HCT116 (cell line): ENCODE data around the gene CDK19. TPM values are rescaled to one million over a fixed set of nuclear protein-coding genes. Genes with fewer than 3 reads are reported as not detected.

Experiments
- ATAC-seq: fragments of 200-7000 bp; cut with Tn5 transposase; 2 replicates; pipeline ENCODE4 v1.9.1; 2020; ENCODE audit warnings: mild to moderate bottlenecking, moderate library complexity
- BruUV-seq: library from RNA; stranded (reverse); fragments of 400-500 nt; replicated peaks from 2 replicates; lab custom pipeline; 2021; lab: Mats Ljungman, UMichigan
- CTCF ChIA-PET: fragments of 300-600 bp; sonication (Branson Sonifier 250); formaldehyde crosslinking; loops from one replicate; lab custom pipeline; 2021; ENCODE audit warnings: antibody characterized with exemption; lab: Charles Lee
- POLR2A ChIA-PET: fragments of 300-600, 350-600 bp; sonication (Branson Sonifier 250); formaldehyde crosslinking; loops from one replicate; lab custom pipeline; 2021; ENCODE audit warnings: antibody characterized with exemption; lab: Charles Lee
- RAD21 ChIA-PET, 2 experiments: fragments of 300-600 bp; sonication (Branson Sonifier 250); formaldehyde crosslinking; loops; one replicate each; lab custom pipeline; 2023; ENCODE audit warnings: low total read pairs in 2 of 2; ENCODE audit not compliant: uncharacterized antibody in 2 of 2, unreplicated experiment in 2 of 2, low non-redundant PET in 1 of 2; lab: Charles Lee
- DNase-seq: peaks from one replicate; pipeline ENCODE4 v3.0.0-alpha.2; 2010; ENCODE audit warnings: low read depth, low spot score
- H2AFZ ChIP-seq: fragments of 200-600 bp; shearing (Covaris generic), sonication (generic); 2 replicates; pipeline ENCODE4 v1.6.1; 2017; ENCODE audit warnings: low read depth, mixed run types, mixed read lengths, antibody characterized with exemption, low read length; ENCODE audit not compliant: poor library complexity, severe bottlenecking
- H3K27ac ChIP-seq: 2 replicates; pipeline ENCODE4 v1.5.1; 2012; ENCODE audit warnings: low read depth, low read length
- H3K27me3 ChIP-seq: fragments of 200-600 bp; sonication (generic); 2 replicates; pipeline ENCODE4 v1.6.1; 2016; ENCODE audit warnings: mixed run types, low read length, mixed read lengths; ENCODE audit not compliant: insufficient read depth
- H3K36me3 ChIP-seq, 2 experiments: fragments of 200-500 bp in 1 of 2; fragments of 200-600 bp in 1 of 2; sonication (Bioruptor generic) in 1 of 2; sonication (generic) in 1 of 2; 2 replicates each; pipeline versions ENCODE4 v1.5.1 to v1.6.1; 2014 to 2016; ENCODE audit warnings: low read length in 2 of 2, inconsistent platforms in 1 of 2, mixed read lengths in 1 of 2, mixed run types in 1 of 2; ENCODE audit not compliant: insufficient read depth in 2 of 2, control insufficient read depth in 1 of 2
- H3K4me1 ChIP-seq, 2 experiments: fragments of 200-600 bp in 1 of 2; sonication (generic) in 1 of 2; 2 replicates each; pipeline versions ENCODE4 v1.5.1 to v1.6.1; 2012 to 2017; ENCODE audit warnings: low read length in 2 of 2, inconsistent platforms in 1 of 2, mild to moderate bottlenecking in 1 of 2, mixed read lengths in 1 of 2, mixed run types in 1 of 2, moderate library complexity in 1 of 2; ENCODE audit not compliant: insufficient read depth in 2 of 2, control insufficient read depth in 1 of 2
- H3K4me2 ChIP-seq: fragments of 200-600 bp; sonication (generic); 2 replicates; pipeline ENCODE4 v1.6.1; 2017; ENCODE audit warnings: mixed run types, low read length, mixed read lengths
- H3K4me3 ChIP-seq, 2 experiments: fragments of 200-600 bp in 1 of 2; sonication (generic) in 1 of 2; replicated peaks in 1 of 2; 2 replicates each; pipeline ENCODE4 v1.5.1; 2011 to 2016; ENCODE audit warnings: low read length in 2 of 2, control low read depth in 1 of 2, low read depth in 1 of 2, mild to moderate bottlenecking in 1 of 2, mixed read lengths in 1 of 2, mixed run types in 1 of 2
- H3K79me2 ChIP-seq: fragments of 200-600 bp; sonication (generic); 2 replicates; pipeline ENCODE4 v1.6.1; 2017; ENCODE audit warnings: mild to moderate bottlenecking, mixed run types, low read length, moderate library complexity, mixed read lengths; ENCODE audit not compliant: insufficient read depth
- H3K9ac ChIP-seq: fragments of 200-600 bp; sonication (generic); 2 replicates; pipeline ENCODE4 v1.6.1; 2016; ENCODE audit warnings: low read length, mixed read lengths
- H3K9me2 ChIP-seq: fragments of 200-600 bp; sonication (generic), shearing (Covaris generic); 2 replicates; pipeline ENCODE4 v1.6.1; 2017; ENCODE audit warnings: mixed run types, mild to moderate bottlenecking, moderate library complexity; ENCODE audit not compliant: insufficient read depth
- H3K9me3 ChIP-seq, 2 experiments: fragments of 200-500 bp in 1 of 2; fragments of 200-600 bp in 1 of 2; sonication (Bioruptor generic) in 1 of 2; sonication (generic) in 1 of 2; 2 replicates each; pipeline ENCODE4 v1.6.1; 2014 to 2017; ENCODE audit warnings: low read length in 2 of 2, mixed read lengths in 2 of 2, inconsistent platforms in 1 of 2, low read depth in 1 of 2, mild to moderate bottlenecking in 1 of 2, mixed run types in 1 of 2, moderate library complexity in 1 of 2; ENCODE audit not compliant: control insufficient read depth in 1 of 2, insufficient read depth in 1 of 2
- H4K20me1 ChIP-seq: fragments of 200-600 bp; sonication (generic), shearing (Covaris generic); 2 replicates; pipeline ENCODE4 v1.6.1; 2017; ENCODE audit warnings: mixed run types, mild to moderate bottlenecking, moderate library complexity; ENCODE audit not compliant: insufficient read depth
- ATF3 ChIP-seq: IDR thresholded peaks from 2 replicates; pipeline ENCODE4 v1.6.1; 2012
- CBX3 ChIP-seq: IDR thresholded peaks from 2 replicates; pipeline ENCODE4 v1.6.1; 2012; ENCODE audit warnings: low read depth
- CEBPB ChIP-seq: IDR thresholded peaks from 2 replicates; pipeline ENCODE4 v1.6.1; 2012; ENCODE audit warnings: low read depth
- CTCF ChIP-seq, 3 experiments: fragments of 200-600 bp in 1 of 3; sonication (generic) in 1 of 3; IDR thresholded peaks in 2 of 3; conservative IDR thresholded peaks in 1 of 3; 2 replicates each; pipeline ENCODE4 v1.5.1; 2012 to 2017; ENCODE audit warnings: low read depth in 2 of 3, low read length in 2 of 3, antibody characterized with exemption in 1 of 3, borderline replicate concordance in 1 of 3, control low read depth in 1 of 3, mild to moderate bottlenecking in 1 of 3, mixed read lengths in 1 of 3, mixed run types in 1 of 3, moderate library complexity in 1 of 3; ENCODE audit not compliant: insufficient read depth in 1 of 3
- EGR1 ChIP-seq: IDR thresholded peaks from 2 replicates; pipeline ENCODE4 v1.6.1; 2012; ENCODE audit warnings: low read depth
- EZH2 ChIP-seq: fragments of 200-600 bp; sonication (generic); IDR thresholded peaks from 2 replicates; pipeline ENCODE4 v1.6.1; 2017; ENCODE audit warnings: antibody characterized with exemption, mixed run types
- EZH2phosphoT487 ChIP-seq: fragments of 200-600 bp; IDR thresholded peaks from 2 replicates; pipeline ENCODE4 v1.6.1; 2018; ENCODE audit warnings: antibody characterized with exemption, borderline replicate concordance
- FOSL1 ChIP-seq: IDR thresholded peaks from 2 replicates; pipeline ENCODE4 v1.6.1; 2012; ENCODE audit warnings: low read depth
- JUND ChIP-seq: IDR thresholded peaks from 2 replicates; pipeline ENCODE4 v1.6.1; 2012
- SP1 ChIP-seq: IDR thresholded peaks from 2 replicates; pipeline ENCODE4 v1.6.1; 2012; ENCODE audit warnings: low read depth
- TCF7L2 ChIP-seq: IDR thresholded peaks from 2 replicates; pipeline ENCODE4 v1.7.0; 2011; ENCODE audit warnings: borderline replicate concordance, inconsistent platforms; ENCODE audit not compliant: insufficient read depth, insufficient read length; ENCODE audit errors: extremely low read depth
- YY1 ChIP-seq: IDR thresholded peaks from 2 replicates; pipeline ENCODE4 v1.6.1; 2011; ENCODE audit warnings: low read length, low read depth, moderate library complexity, mild to moderate bottlenecking; ENCODE audit not compliant: insufficient replicate concordance; ENCODE audit errors: extremely low read depth
- intact Hi-C: fragments of 100-400 bp; cut with micrococcal nuclease; formaldehyde crosslinking; loops from 2 replicates; pipeline ENCODE4 v1.10.0; 2022
- total RNA-seq: library from RNA; stranded (reverse); gene quantifications from one replicate; pipeline ENCODE4 v1.2.1, GENCODE V29; 2021; ENCODE audit not compliant: unreplicated experiment

CDK19 gene
- total RNA-seq, 1 experiment from 2014 or later = 20.0 TPM

GRCh38 chr6:110864824-110865223, 49.6 kb upstream of the CDK19 start (continued):
- TF ChIP-seq CTCF (IDR thresholded peaks at IDR 0.05 in 2 of 3, conservative IDR thresholded peaks at IDR 0.05 in 1 of 3; ENCODE audit: borderline replicate concordance in 1 of 3, insufficient read depth in 1 of 3, low read depth in 2 of 3, low read length in 2 of 3) = no peak
- no peak for TF ChIP-seq CBX3
- TF ChIP-seq EGR1 = no peak
- no peak for TF ChIP-seq EZH2phosphoT487
- no peak for TF ChIP-seq FOSL1
- no peak for TF ChIP-seq SP1
- TF ChIP-seq JUND = no peak
- TF ChIP-seq YY1 = no peak
- no peak for TF ChIP-seq ATF3
- TF ChIP-seq EZH2 = no peak
- TF ChIP-seq CEBPB = no peak

DNA sequence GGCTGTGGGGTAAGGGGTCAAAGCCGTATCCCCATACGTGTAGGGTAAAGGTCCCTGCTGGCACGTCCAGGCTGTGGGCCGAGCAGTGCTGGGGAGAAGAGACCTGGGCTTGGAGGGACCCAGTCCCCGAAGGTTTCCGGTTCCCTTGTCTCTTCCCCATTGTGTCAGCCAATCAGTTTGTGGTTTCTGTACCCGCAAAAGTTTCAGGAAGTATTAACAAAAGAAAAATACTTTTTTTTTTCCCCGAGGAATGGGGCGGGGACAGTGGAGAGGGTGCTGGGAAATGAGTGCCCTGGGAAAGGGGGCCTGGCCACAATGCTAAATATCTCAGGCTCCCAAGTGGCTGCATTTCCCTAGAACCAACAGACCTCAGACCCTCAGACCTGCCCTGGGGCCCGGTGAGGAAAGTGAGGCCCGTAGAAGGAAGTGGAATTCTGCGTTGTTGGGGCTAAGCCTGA, 44.1 kb upstream of the CDK19 start:
- Histone ChIP-seq H3K4me1 (peaks cover 3 to 8% of the 10 kb centered on the region in 2 experiments; a peak in 2 of 4 replicates), H3K4me2 (no peak overlapping the region), H3K79me2 (no peaks in the 10 kb centered on the region), H3K9me3 (no peaks in the 10 kb centered on the region), H4K20me1 (no peaks in the 10 kb centered on the region), H3K27ac (no peak overlapping the region), H3K27me3 (no peaks in the 10 kb centered on the region), H3K9ac (no peak overlapping the region), H3K36me3 (no peaks in the 10 kb centered on the region), H3K9me2 (no peaks in the 10 kb centered on the region), H2AFZ (no peak overlapping the region), H3K4me3 (no peak overlapping the region)
- RAD21 ChIA-PET = no interaction called here
- CTCF ChIA-PET = no interaction called here
- intact Hi-C loops = no loop called here
- BruUV-seq = no TSS peak
- POLR2A ChIA-PET = no interaction called here
- no peak for TF ChIP-seq EGR1
- no peak for TF ChIP-seq CTCF (IDR thresholded peaks at IDR 0.05 in 2 of 3, conservative IDR thresholded peaks at IDR 0.05 in 1 of 3; ENCODE audit: borderline replicate concordance in 1 of 3, insufficient read depth in 1 of 3, low read depth in 2 of 3, low read length in 2 of 3)
- no peak for TF ChIP-seq YY1
- TF ChIP-seq TCF7L2 = no peak
- no peak for TF ChIP-seq CBX3
- TF ChIP-seq SP1 = no peak
- ATAC-seq = no peak
- no peak for DNase-seq
